ENCODE measurements around the gene ZFP36L2.
A peak's percentile ranks its signal among the peaks of the same experiment; 100 is the strongest.

GRCh38 chr2:43215673-43216255, 10.6 kb downstream of the ZFP36L2 start:
- no peak for TF ChIP-seq POLR2A (IDR thresholded peaks at IDR 0.05)
- TF ChIP-seq POLR2AphosphoS5 (IDR thresholded peaks at IDR 0.05): peak in 1 of 3 donors; percentile 6
- TF ChIP-seq CTCF (IDR thresholded peaks at IDR 0.05): no peak

Data from transverse colon (tissue), 4 donors.